Islet of Langerhans (tissue), 1 donor: ENCODE measurements around the gene SPATA46.

ENCODE experiments used
- FAIRE-seq: peaks from one replicate; lab custom pipeline; 2011; peaks lifted over from hg19 to GRCh38; lab: Jason Lieb, UNC

Gene SPATA46

GRCh38 chr1:162390396-162391185, 13.9 kb upstream of the SPATA46 start:
- FAIRE-seq = no peak

- no peak for FAIRE-seq
Observed at GRCh38 chr1:162389971-162390370, 13.3 kb upstream of the SPATA46 start.

DNA sequence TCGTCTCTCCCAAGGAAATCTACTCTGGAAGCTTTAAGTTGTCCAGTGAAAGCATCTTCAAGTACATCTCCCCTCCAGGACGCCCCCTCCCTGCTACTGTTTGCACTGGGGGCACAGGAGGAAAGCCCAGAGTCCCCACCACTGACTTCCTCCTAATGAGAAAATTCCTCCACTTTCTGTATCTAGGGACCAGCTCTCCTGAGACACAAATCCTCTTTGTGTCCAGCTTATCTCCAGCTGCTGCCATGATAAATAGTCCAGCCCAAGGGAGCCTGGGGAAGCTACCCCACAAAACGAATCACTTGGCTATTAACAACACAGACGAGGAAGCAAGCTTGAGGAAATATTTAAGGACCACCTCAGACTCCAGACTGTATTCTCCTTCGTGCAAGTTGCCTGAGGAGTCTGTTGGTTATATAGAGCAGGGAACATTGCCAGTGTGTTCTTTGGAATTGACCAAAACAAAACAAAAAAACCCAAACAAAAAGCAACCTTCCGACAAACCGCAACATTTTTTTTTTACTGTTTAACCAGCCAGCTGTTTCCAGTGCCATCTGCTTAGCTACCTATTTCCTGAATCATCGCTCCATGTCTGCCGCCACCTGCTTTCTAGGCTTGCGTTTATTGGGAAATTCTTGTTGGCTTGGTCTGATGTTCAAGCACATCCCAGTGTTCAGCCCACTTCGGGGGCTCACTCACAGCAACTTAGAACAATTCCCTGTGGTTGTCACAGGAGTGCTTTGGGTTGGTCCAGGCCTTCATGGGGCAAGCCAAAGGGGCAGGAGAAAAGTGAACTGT, 12.6 kb upstream of the SPATA46 start:
- FAIRE-seq = no peak

- FAIRE-seq = no peak
Observed at GRCh38 chr1:162388615-162389014, 12.0 kb upstream of the SPATA46 start.

DNA sequence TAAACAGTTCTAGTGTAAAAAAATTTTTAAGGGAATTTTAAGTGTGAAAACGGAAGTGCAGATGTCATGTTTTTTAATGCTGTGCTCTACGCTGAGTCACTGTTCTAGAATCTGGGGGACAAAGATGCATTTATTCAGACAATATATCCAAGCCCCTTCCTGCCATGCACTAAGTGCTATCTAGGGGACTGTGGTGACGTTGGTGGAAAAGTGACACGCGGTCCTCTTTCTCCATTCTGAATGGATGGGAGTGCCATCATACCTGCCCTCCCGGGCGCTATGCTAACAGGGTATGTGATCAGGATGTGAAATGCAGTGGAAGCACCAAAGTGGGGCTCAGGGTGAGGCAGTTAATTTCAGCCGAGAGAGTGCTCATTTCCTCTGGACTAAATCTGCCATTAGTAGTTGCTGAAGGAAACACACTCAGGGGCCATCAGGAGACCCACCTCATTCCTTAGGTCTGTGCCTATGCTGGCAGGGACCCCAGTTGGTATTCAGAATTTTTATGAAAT, 11.5 kb upstream of the SPATA46 start:
- FAIRE-seq = no peak

- FAIRE-seq = no peak
Observed at GRCh38 chr1:162387226-162388082, 10.8 kb upstream of the SPATA46 start.

DNA sequence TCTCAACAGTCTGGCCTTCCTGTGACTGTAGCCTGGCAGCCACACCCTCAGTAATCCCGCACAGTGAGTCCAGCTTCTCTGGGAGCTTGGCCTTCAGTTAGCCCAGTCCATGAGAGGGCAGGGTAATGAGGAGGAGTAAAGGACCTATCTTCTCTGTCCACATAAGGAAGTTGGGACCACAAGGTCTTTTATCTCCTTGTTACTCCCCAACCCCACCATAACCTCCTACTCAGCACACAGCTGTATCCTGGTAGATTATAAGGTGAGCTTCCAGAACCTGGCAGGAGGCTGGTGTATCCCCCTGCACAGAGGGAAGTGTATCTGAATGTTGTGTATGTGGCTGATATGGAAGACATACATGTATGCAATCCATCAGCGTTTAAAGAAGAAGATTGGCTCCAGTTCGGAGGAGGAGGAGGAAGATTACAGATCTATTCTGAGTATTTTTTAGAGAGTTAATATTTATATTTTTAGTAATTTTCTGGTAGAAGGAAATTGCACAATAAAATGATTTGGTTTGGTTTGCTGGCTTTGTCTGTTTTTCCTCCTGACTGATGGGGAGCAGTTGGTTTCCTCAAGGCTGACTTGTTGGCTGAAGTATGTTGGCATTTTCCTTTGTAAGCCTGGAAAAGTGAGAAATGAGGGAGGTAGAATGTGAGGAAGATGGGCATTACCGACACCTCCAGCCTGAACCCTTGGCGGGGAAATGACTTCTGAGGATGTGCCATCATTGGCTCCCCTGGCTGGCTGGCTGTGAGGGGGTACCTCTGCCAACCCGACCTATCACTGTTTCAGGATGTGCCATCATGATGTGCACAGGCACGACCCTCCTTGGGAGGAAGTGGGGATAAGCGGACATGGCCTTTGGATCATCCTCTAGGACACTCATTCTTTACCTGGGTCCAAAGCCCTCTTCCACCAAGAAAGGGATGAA, 9.9 kb upstream of the SPATA46 start:
- FAIRE-seq = no peak

DNA sequence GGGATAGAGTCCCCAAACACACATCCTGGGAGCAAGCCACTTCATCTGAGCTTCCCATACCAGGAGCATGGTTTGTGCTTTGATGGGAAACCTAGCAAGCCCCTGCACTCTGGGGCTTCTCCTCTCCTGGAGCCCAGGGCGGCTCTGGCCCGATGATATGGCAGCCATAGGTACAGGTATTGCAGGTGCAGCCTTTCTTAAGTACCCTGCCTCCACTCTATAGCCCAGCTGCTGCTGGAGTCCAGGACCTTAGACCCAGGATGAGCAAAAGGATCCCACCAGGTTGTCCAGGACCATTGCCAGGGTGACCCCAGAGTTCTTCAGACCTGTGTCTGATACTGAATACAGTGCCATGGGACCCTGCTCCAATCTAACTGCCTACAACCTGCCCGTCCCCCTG, 9.0 kb upstream of the SPATA46 start:
- FAIRE-seq = no peak

- FAIRE-seq = no peak
Observed at GRCh38 chr1:162385280-162385623, 8.6 kb upstream of the SPATA46 start.

DNA sequence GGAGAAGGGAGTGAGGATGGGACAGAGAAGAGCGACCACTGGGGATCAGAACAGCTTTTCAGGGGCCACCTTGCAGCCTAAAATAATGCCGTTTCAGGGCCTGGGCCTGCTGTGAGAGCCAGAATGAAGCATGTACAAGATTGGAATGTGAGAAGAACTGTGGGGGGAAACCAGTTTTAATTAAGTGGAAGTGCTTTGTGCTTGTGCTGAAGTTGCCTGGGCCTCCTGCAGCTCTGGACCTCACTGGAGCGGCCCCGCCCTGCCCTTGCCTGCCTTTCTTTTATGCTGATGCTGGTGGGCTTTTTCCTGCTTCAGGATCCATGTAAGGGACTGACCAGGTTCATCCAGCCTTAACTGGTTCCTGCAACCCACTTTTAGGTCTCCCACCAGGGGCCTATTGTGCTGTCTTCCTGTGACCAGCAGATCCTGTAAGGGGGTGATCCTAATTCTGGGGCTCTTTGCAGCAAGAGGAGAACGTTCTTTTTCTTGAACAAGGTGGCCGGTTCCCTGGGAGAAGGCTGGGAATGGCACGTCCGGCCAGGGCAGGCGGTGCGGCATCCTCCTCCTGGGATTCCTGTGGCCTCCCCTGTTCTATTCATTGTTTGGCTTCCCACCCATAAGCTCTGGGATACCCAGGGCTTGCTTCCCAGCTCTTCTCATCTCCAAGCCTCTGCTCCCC, 8.1 kb upstream of the SPATA46 start:
- no peak for FAIRE-seq

GRCh38 chr1:162384116-162384515, 7.5 kb upstream of the SPATA46 start:
- no peak for FAIRE-seq

DNA sequence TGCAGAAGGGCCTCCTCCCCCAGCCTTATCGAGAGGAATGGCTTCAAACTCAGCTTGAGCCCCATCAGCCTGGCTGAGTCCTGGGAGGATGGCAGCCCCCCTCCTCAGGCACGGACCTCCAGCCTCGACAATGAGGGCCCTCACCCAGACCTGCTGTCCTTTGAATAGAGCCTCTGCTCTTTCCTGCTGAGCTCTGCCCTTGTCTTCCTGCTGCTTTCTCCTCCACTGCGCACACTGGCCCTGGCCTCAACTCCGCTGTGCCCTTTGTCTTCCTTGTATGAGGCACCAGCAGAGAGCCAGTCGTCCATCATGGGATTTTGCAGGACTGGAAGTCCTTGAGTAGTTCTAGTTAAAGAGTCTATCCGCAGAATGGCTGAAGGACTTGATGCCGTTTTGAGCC, 6.9 kb upstream of the SPATA46 start:
- FAIRE-seq = no peak

- no peak for FAIRE-seq
Observed at GRCh38 chr1:162383091-162383490, 6.4 kb upstream of the SPATA46 start.

GRCh38 chr1:162381941-162382750, 5.5 kb upstream of the SPATA46 start:
- no peak for FAIRE-seq

DNA sequence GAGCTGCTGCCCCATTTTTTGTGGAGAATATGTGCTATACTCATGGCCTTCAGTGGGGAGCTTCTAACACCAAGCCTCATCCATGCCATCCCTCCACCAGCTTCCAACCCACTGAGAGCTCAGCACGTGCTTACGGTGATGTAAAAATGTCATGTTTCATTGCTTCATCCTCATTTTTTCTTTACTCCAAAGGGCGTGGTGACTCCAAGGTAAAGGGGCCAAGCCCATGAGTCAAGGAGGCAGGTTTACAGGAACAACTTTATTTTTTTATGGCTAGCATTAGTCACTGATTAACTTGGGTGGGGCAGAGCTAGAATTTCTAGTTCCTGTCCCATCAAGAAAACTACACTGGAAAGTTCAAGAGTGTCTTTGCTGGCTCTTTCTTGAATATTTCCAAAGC, 4.7 kb upstream of the SPATA46 start, which contains the start of gene C1orf226:
Gene C1orf226 (plus strand): TSS at position 346 of the 400 bp plus-strand sequence. CDS start 174 bp downstream, outside the sequence.
- no peak for FAIRE-seq

DNA sequence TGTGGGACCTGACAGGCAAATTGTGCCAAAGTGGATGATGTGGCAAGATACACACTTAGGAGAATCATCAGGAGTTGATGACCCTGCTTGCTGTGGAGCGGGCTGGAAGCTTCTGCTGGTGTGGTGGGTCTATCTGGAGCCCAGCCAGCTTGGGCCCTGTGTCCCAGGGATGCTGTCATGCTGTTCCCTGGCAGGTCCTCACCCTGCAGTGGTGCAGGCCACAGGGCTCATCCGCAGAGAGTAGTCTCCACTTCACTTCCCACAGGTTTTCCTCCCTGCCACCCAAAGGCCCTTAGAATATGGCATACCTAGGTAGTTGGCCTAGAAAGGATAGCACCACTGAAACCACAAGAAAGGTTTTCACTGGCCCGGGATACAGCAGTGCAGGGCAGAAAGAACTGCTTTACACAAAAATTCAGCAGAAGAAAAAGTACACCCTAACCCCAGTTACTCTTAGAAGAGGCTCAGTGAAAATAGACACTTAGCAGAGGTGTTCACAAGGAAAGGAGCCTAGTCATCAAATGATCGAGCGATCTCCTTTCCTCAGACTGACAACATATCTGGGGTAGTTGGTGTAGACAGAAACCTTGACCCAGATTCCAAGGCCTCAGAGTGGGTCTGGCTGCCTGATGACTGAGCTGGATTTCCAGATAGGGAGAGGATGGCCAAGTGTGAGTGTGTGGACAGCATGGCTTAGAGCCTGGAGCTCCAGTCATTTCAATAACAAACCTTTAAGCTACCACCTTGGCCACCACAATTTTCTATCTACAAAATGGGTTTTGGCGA, 3.6 kb upstream of the SPATA46 start:
- no peak for FAIRE-seq

- no peak for FAIRE-seq
Observed at GRCh38 chr1:162375463-162375862, 1.2 kb downstream of the SPATA46 start.

DNA sequence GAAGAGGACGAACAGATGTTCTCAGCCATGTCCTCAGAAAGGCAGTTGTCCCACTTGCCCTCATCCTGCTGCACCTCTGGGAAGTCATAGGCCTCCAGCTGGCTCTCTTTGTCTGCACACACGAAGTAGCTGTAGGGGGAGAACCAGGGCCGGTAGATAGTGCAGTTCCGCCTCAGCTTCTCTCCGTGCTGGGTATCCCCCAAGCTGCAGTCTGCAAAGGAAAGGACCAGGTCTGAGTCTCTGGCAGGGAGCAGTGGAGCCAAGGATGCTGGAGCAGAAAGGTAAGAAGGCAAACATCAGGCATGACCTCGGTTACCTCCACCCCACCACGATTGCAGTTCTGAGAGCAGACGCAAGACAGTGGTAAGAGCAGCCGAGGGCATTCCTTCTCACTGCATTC, 2.2 kb downstream of the SPATA46 start:
- no peak for FAIRE-seq
